Endothelial cell of umbilical vein (primary cell): ENCODE data around the gene CDH15. TPM values are rescaled to one million over a fixed set of nuclear protein-coding genes. Genes with fewer than 3 reads are reported as not detected.

ENCODE experiments used
- BruUV-seq: library from RNA; stranded (reverse); fragments of 400-500 nt; replicated peaks from 2 replicates; lab custom pipeline; 2021; lab: Mats Ljungman, UMichigan
- CTCF ChIA-PET: fragments of 300-600, 350-600 bp; sonication (Branson Sonifier 250); formaldehyde crosslinking; loops from one replicate; lab custom pipeline; 2021; ENCODE audit warnings: antibody characterized with exemption, inconsistent platforms; lab: Charles Lee
- POLR2A ChIA-PET: fragments of 300-600, 350-600 bp; sonication (Branson Sonifier 250); formaldehyde crosslinking; loops from one replicate; lab custom pipeline; 2021; ENCODE audit warnings: antibody characterized with exemption, inconsistent platforms; lab: Charles Lee
- DNase-seq: peaks from one replicate; pipeline ENCODE4 v3.0.0-alpha.2; 2011; ENCODE audit warnings: low read depth, low spot score
- FAIRE-seq: peaks from 2 replicates; lab custom pipeline; 2011; peaks lifted over from hg19 to GRCh38; lab: Jason Lieb, UNC
- H2AFZ ChIP-seq: 2 replicates; pipeline ENCODE4 v1.6.0; 2012; ENCODE audit warnings: low read depth, low read length, control low read depth, inconsistent platforms
- H3K27ac ChIP-seq: 2 replicates; pipeline ENCODE4 v1.5.1; 2011; ENCODE audit warnings: low read depth, mild to moderate bottlenecking, control low read depth, low read length, moderate library complexity; ENCODE audit not compliant: insufficient read depth
- H3K27me3 ChIP-seq, 2 experiments: 2 replicates each; pipeline versions ENCODE4 v1.6.0 to v1.6.1; 2011; ENCODE audit warnings: low read length in 2 of 2, mixed read lengths in 1 of 2; ENCODE audit not compliant: control insufficient read depth in 2 of 2, insufficient read depth in 2 of 2
- H3K36me3 ChIP-seq, 2 experiments: 2 replicates in 1 of 2; 3 replicates in 1 of 2; pipeline ENCODE4 v1.5.1; 2011; ENCODE audit warnings: low read length in 2 of 2, mild to moderate bottlenecking in 1 of 2, moderate library complexity in 1 of 2; ENCODE audit not compliant: control insufficient read depth in 2 of 2, insufficient read depth in 2 of 2; ENCODE audit errors: extremely low read depth in 1 of 2
- H3K4me1 ChIP-seq: 3 replicates; pipeline ENCODE4 v1.5.1; 2011; ENCODE audit warnings: mild to moderate bottlenecking, low read length; ENCODE audit not compliant: control insufficient read depth, insufficient read depth; ENCODE audit errors: extremely low read depth
- H3K4me2 ChIP-seq: 2 replicates; pipeline ENCODE4 v1.6.1; 2011; ENCODE audit warnings: low read length, control low read depth, mixed read lengths; ENCODE audit not compliant: insufficient read depth
- H3K4me3 ChIP-seq, 3 experiments: fragments of 200-600 bp in 1 of 3; sonication (generic), shearing (Covaris generic) in 1 of 3; replicated peaks in 1 of 3; 2 replicates each; pipeline ENCODE4 v1.5.1; 2011 to 2016; ENCODE audit warnings: control low read depth in 3 of 3, low read length in 3 of 3, mild to moderate bottlenecking in 2 of 3, inconsistent platforms in 1 of 3, low read depth in 1 of 3, moderate library complexity in 1 of 3; ENCODE audit not compliant: insufficient read depth in 1 of 3
- H3K79me2 ChIP-seq: 2 replicates; pipeline ENCODE4 v1.6.0; 2012; ENCODE audit warnings: low read length, inconsistent platforms; ENCODE audit not compliant: control insufficient read depth, insufficient read depth
- H3K9ac ChIP-seq: replicated peaks from 2 replicates; pipeline ENCODE3; 2011; ENCODE audit warnings: low read length, control low read depth; ENCODE audit not compliant: insufficient read depth; ENCODE audit errors: extremely low read depth
- H3K9me1 ChIP-seq: replicated peaks from 3 replicates; pipeline ENCODE4 v1.6.0; 2011; ENCODE audit warnings: mild to moderate bottlenecking, low read length; ENCODE audit not compliant: control insufficient read depth, insufficient read depth; ENCODE audit errors: extremely low read depth
- H3K9me3 ChIP-seq: replicated peaks from 2 replicates; pipeline ENCODE4 v1.5.1; 2012; ENCODE audit warnings: low read length, inconsistent platforms; ENCODE audit not compliant: control insufficient read depth, insufficient read depth
- H4K20me1 ChIP-seq: replicated peaks from 2 replicates; pipeline ENCODE3; 2011; ENCODE audit warnings: mild to moderate bottlenecking, low read length; ENCODE audit not compliant: control insufficient read depth, insufficient read depth; ENCODE audit errors: extremely low read depth
- CTCF ChIP-seq, 2 donors: IDR thresholded peaks; 1 replicate in 1 of 2; 2 replicates in 1 of 2; pipeline ENCODE4 v1.5.1; 2011; ENCODE audit warnings: low read length in 2 of 2, mild to moderate bottlenecking in 2 of 2, moderate library complexity in 2 of 2, control low read depth in 1 of 2, inconsistent platforms in 1 of 2, low read depth in 1 of 2; ENCODE audit not compliant: insufficient read depth in 1 of 2; ENCODE audit errors: extremely low read depth in 1 of 2
- EZH2 ChIP-seq: IDR thresholded peaks from 2 replicates; pipeline ENCODE4 v1.6.1; 2012; ENCODE audit warnings: borderline replicate concordance, low read depth, mild to moderate bottlenecking, moderate library complexity, low read length, inconsistent platforms; ENCODE audit not compliant: severe bottlenecking
- FOS ChIP-seq: IDR thresholded peaks from 2 replicates; pipeline ENCODE4 v1.6.1; 2011; ENCODE audit warnings: mild to moderate bottlenecking, low read length, moderate library complexity, borderline replicate concordance; ENCODE audit not compliant: insufficient read depth
- GATA2 ChIP-seq: IDR thresholded peaks from 2 replicates; pipeline ENCODE4 v1.7.0; 2011; ENCODE audit warnings: low read depth, mild to moderate bottlenecking, moderate library complexity, mixed read lengths, low read length; ENCODE audit not compliant: insufficient read length, insufficient read depth
- JUN ChIP-seq: IDR thresholded peaks from 2 replicates; pipeline ENCODE4 v1.6.1; 2011; ENCODE audit warnings: borderline replicate concordance, low read depth; ENCODE audit not compliant: insufficient read length, insufficient read depth
- MAX ChIP-seq: IDR thresholded peaks from 2 replicates; pipeline ENCODE4 v1.6.1; 2011; ENCODE audit not compliant: insufficient read depth, insufficient read length
- MYC ChIP-seq: IDR thresholded peaks from one replicate; pipeline ENCODE4 v1.6.1; 2011; ENCODE audit warnings: mild to moderate bottlenecking, low read depth, low read length
- POLR2A ChIP-seq: IDR thresholded peaks from 2 replicates; pipeline ENCODE4 v1.6.1; 2012; ENCODE audit warnings: low read depth, mild to moderate bottlenecking, control low read depth, low read length
- POLR2AphosphoS5 ChIP-seq: IDR thresholded peaks from 2 replicates; pipeline ENCODE4 v1.6.1; 2012; ENCODE audit warnings: low read depth, mild to moderate bottlenecking, control low read depth, low read length, moderate library complexity; ENCODE audit not compliant: insufficient read depth
- dilution Hi-C: fragments of 300-500 bp; cut with MboI; formaldehyde crosslinking; loops from one replicate; pipeline ENCODE4 v1.15.0; 2019; ENCODE audit warnings: low sequenced_read_pairs; ENCODE audit not compliant: extremely low pct_ligation_motif_present
- intact Hi-C: fragments of 100-400 bp; cut with micrococcal nuclease; formaldehyde crosslinking; loops from one replicate; pipeline ENCODE4 v1.10.0; 2022
- polyA plus RNA-seq, 4 experiments: library from polyadenylated mRNA; depleted of rRNA in 3 of 4; stranded (reverse) in 3 of 4; unstranded in 1 of 4; fragments of >200 nt; gene quantifications; 2 replicates each; pipeline versions ENCODE4 v1.2.1 to v1.2.3, GENCODE V29; 2011 to 2012; ENCODE audit warnings: missing spikeins in 1 of 4
- total RNA-seq: library from RNA; stranded (reverse); gene quantifications from 2 replicates; pipeline ENCODE4 v1.2.3, GENCODE V29; 2021

CDH15 gene
- total and polyA plus RNA-seq, 2 donors (not counting 3 experiments of a cell fraction or from before 2014, with no cell fraction given) = 0.44 TPM; not detected in 1

- Histone ChIP-seq H3K9ac (no peak overlapping the region), H3K9me3 (no peaks in the 10 kb centered on the region), H3K4me2 (no peak overlapping the region), H3K27me3 (no peaks in the 10 kb centered on the region), H3K9me1 (no peaks in the 10 kb centered on the region), H4K20me1 (no peaks in the 10 kb centered on the region), H3K36me3 (peaks cover 0 to 2% of the 10 kb centered on the region in 2 experiments), H3K4me1 (no peaks in the 10 kb centered on the region), H3K79me2 (no peaks in the 10 kb centered on the region), H3K4me3 (no peak overlapping the region), H3K27ac (no peak overlapping the region), H2AFZ (no peak overlapping the region)
- ChIA-PET POLR2A (no interaction called here), CTCF (interaction anchor here (0.9 kb wide), 1 partner anchor 10 kb away, joined by 3 read pairs; no protein-coding TSS in a partner anchor)
- no TSS peak for BruUV-seq
- DNase-seq = peak; percentile 67
- no peak for TF ChIP-seq MAX
- TF ChIP-seq POLR2A = no peak
- TF ChIP-seq EZH2 = no peak
- intact Hi-C loops (no loop called here), dilution Hi-C loops (no loop called here)
- FAIRE-seq = no peak
These were observed 16.3 kb upstream of the CDH15 start for GRCh38 chr16:89155184-89155679.

GRCh38 chr16:89155851-89156739, 15.5 kb upstream of the CDH15 start:
- no peak overlapping the region for H3K4me3 ChIP-seq
- no TSS peak for BruUV-seq
- TF ChIP-seq MAX (no peak), POLR2AphosphoS5 (no peak), GATA2 (no peak), CTCF (IDR thresholded peaks at IDR 0.05; ENCODE audit: extremely low read depth in 1 of 2, insufficient read depth in 1 of 2, low read depth in 1 of 2, low read length in 2 of 2) (no peak), POLR2A (no peak), EZH2 (no peak), FOS (no peak), MYC (no peak), JUN (no peak)
- no peak overlapping the region for H3K27ac ChIP-seq
- H3K4me2 ChIP-seq = no peak overlapping the region
- no peaks in the 10 kb centered on the region for H3K36me3 ChIP-seq
- no peaks in the 10 kb centered on the region for H3K79me2 ChIP-seq
- H4K20me1 ChIP-seq = no peaks in the 10 kb centered on the region
- ChIA-PET CTCF (interaction anchor here (0.9 kb wide), 1 partner anchor 9 kb away, joined by 3 read pairs; no protein-coding TSS in a partner anchor), POLR2A (interaction anchor here (0.5 kb wide), 1 partner anchor 326 kb away, joined by 3 read pairs; no protein-coding TSS in a partner anchor)
- no peak overlapping the region for H2AFZ ChIP-seq
- DNase-seq = no peak
- no peaks in the 10 kb centered on the region for H3K9me3 ChIP-seq
- intact Hi-C loops (no loop called here), dilution Hi-C loops (no loop called here)
- no peak overlapping the region for H3K9ac ChIP-seq
- no peaks in the 10 kb centered on the region for H3K9me1 ChIP-seq
- no peak for FAIRE-seq
- no peaks in the 10 kb centered on the region for H3K27me3 ChIP-seq
- H3K4me1 ChIP-seq = no peaks in the 10 kb centered on the region
